GM23338 (cell line): Measurements from ENCODE around the gene ZNF276. TPM values are rescaled to one million over a fixed set of nuclear protein-coding genes. Genes with fewer than 3 reads are reported as not detected.

Source experiments
- ATAC-seq: fragments of 200-7000 bp; cut with Tn5 transposase; 3 replicates; pipeline ENCODE4 v1.9.1; 2020
- DNase-seq: peaks from one replicate; pipeline ENCODE4 v3.0.0-alpha.2; 2015; ENCODE audit warnings: low spot score
- H2AFZ ChIP-seq: fragments of 200-600 bp; sonication (generic); 2 replicates; pipeline ENCODE4 v1.8.0; 2016; ENCODE audit warnings: antibody characterized with exemption, mild to moderate bottlenecking, moderate library complexity
- H3F3A ChIP-seq: fragments of 200-600 bp; sonication (generic); replicated peaks from 2 replicates; pipeline ENCODE4 v1.8.0; 2017; ENCODE audit warnings: antibody characterized with exemption, mixed run types, low read depth
- H3K27ac ChIP-seq: fragments of 200-600 bp; sonication (generic); 2 replicates; pipeline ENCODE4 v1.6.1; 2016; ENCODE audit warnings: low read depth
- H3K27me3 ChIP-seq: fragments of 200-600 bp; sonication (generic); 2 replicates; pipeline ENCODE4 v1.8.0; 2016; ENCODE audit warnings: mild to moderate bottlenecking, mixed run types, moderate library complexity; ENCODE audit not compliant: insufficient read depth
- H3K36me3 ChIP-seq: fragments of 200-600 bp; sonication (generic); 2 replicates; pipeline ENCODE4 v1.8.0; 2016; ENCODE audit warnings: mild to moderate bottlenecking; ENCODE audit not compliant: insufficient read depth
- H3K4me1 ChIP-seq: fragments of 200-600 bp; sonication (generic); 2 replicates; pipeline ENCODE4 v1.8.0; 2016; ENCODE audit warnings: mild to moderate bottlenecking, moderate library complexity; ENCODE audit not compliant: insufficient read depth
- H3K4me2 ChIP-seq: fragments of 200-600 bp; sonication (generic); 2 replicates; pipeline ENCODE4 v1.7.1; 2017; ENCODE audit warnings: mixed run types
- H3K4me3 ChIP-seq: fragments of 200-600 bp; sonication (generic); 2 replicates; pipeline ENCODE4 v1.6.1; 2016; ENCODE audit warnings: mixed run types
- H3K79me2 ChIP-seq: fragments of 200-600 bp; sonication (generic); replicated peaks from 2 replicates; pipeline ENCODE4 v1.8.0; 2017; ENCODE audit warnings: mild to moderate bottlenecking; ENCODE audit not compliant: insufficient read depth
- H3K9me2 ChIP-seq: fragments of 200-600 bp; sonication (generic); 2 replicates; pipeline ENCODE4 v1.8.0; 2017; ENCODE audit not compliant: insufficient read depth
- H4K20me1 ChIP-seq: fragments of 200-600 bp; sonication (generic); replicated peaks from 2 replicates; pipeline ENCODE4 v1.8.0; 2017; ENCODE audit warnings: mild to moderate bottlenecking; ENCODE audit not compliant: insufficient read depth
- H3K27ac Mint-ChIP-seq: 2 replicates; pipeline ENCODE4 v1.8.0; 2020; ENCODE audit warnings: inconsistent platforms, mild to moderate bottlenecking, moderate library complexity, mixed read lengths
- H3K27me3 Mint-ChIP-seq: 3 replicates; pipeline ENCODE4 v1.8.0; 2022; ENCODE audit warnings: low read depth, mild to moderate bottlenecking, moderate library complexity, mixed read lengths, inconsistent platforms; ENCODE audit not compliant: insufficient read depth, poor library complexity
- H3K36me3 Mint-ChIP-seq: 3 replicates; pipeline ENCODE4 v1.8.0; 2021; ENCODE audit warnings: low read depth, mild to moderate bottlenecking, inconsistent platforms, moderate library complexity, mixed read lengths
- H3K4me1 Mint-ChIP-seq: 3 replicates; pipeline ENCODE4 v1.8.0; 2020; ENCODE audit warnings: mild to moderate bottlenecking, inconsistent platforms, mixed read lengths
- H3K4me3 Mint-ChIP-seq: 3 replicates; pipeline ENCODE4 v1.8.0; 2021; ENCODE audit warnings: moderate library complexity, mild to moderate bottlenecking, inconsistent platforms, mixed read lengths
- H3K9me3 Mint-ChIP-seq: 3 replicates; pipeline ENCODE4 v1.8.0; 2020; ENCODE audit warnings: moderate library complexity, mild to moderate bottlenecking, inconsistent platforms, mixed read lengths
- CREB1 ChIP-seq: fragments of 250-450 bp; sonication (Bioruptor Pico); IDR thresholded peaks from 2 replicates; pipeline ENCODE4 v1.5.0; 2020; ENCODE audit warnings: low read depth, mild to moderate bottlenecking, moderate library complexity
- EZH2 ChIP-seq: fragments of 200-600 bp; sonication (generic); IDR thresholded peaks from one replicate; pipeline ENCODE4 v1.8.0; 2017; ENCODE audit warnings: antibody characterized with exemption, mild to moderate bottlenecking, low read depth; ENCODE audit not compliant: unreplicated experiment
- EZH2phosphoT487 ChIP-seq: fragments of 200-600 bp; sonication (generic); IDR thresholded peaks from one replicate; pipeline ENCODE4 v1.8.1; 2018; ENCODE audit warnings: antibody characterized with exemption; ENCODE audit not compliant: unreplicated experiment
- JUNB ChIP-seq: IDR thresholded peaks from one replicate; pipeline ENCODE4 v1.6.1; 2016; ENCODE audit warnings: antibody characterized with exemption; ENCODE audit not compliant: unreplicated experiment
- NANOG ChIP-seq: IDR thresholded peaks from 2 replicates; pipeline ENCODE4 v1.6.1; 2016; ENCODE audit warnings: antibody characterized with exemption, borderline replicate concordance
- POLR2AphosphoS5 ChIP-seq: IDR thresholded peaks from 2 replicates; pipeline ENCODE4 v1.6.1; 2016; ENCODE audit warnings: antibody characterized with exemption, low read depth
- STAT1 ChIP-seq: IDR thresholded peaks from one replicate; pipeline ENCODE4 v1.6.1; 2016; ENCODE audit warnings: antibody characterized with exemption; ENCODE audit not compliant: unreplicated experiment
- ZNF114 ChIP-seq: fragments of 250-450 bp; sonication (Bioruptor Pico); IDR thresholded peaks from 2 replicates; pipeline ENCODE4 v1.5.0; 2020; ENCODE audit warnings: mild to moderate bottlenecking, moderate library complexity
- ZNF331 ChIP-seq: fragments of 250-450 bp; sonication (Bioruptor Pico); IDR thresholded peaks from 2 replicates; pipeline ENCODE4 v1.5.0; 2020; ENCODE audit warnings: low read depth, mild to moderate bottlenecking, moderate library complexity
- ZNF462 ChIP-seq: fragments of 250-450 bp; sonication (Bioruptor Pico); IDR thresholded peaks from 2 replicates; pipeline ENCODE4 v1.5.0; 2020; ENCODE audit warnings: mild to moderate bottlenecking, moderate library complexity
- polyA plus RNA-seq: library from polyadenylated mRNA; unstranded; fragments of >200 nt; fragmentation: Nextera tagmentation; extraction: Ambion mirVana; gene quantifications from 2 replicates; pipeline ENCODE4 v1.2.1, GENCODE V29; 2016
- total RNA-seq: library from RNA; depleted of rRNA; stranded (reverse); fragments of >200 nt; shearing (Covaris generic); gene quantifications from 2 replicates; pipeline ENCODE4 v1.2.3, GENCODE V29; 2014
- TF ChIP-seq, protein P1 (sequence below): IDR thresholded peaks from 2 replicates; pipeline ENCODE4 v1.6.1; 2016; ENCODE audit warnings: antibody characterized with exemption
- TF ChIP-seq, protein P2 (sequence below): IDR thresholded peaks from one replicate; pipeline ENCODE4 v1.6.1; 2018; ENCODE audit warnings: antibody characterized with exemption; ENCODE audit not compliant: unreplicated experiment
- TF ChIP-seq, protein P3 (sequence below), 2 experiments: fragments of 200-600 bp in 1 of 2; sonication (generic) in 1 of 2; conservative IDR thresholded peaks; 2 replicates each; pipeline versions ENCODE4 v1.5.1 to v1.6.1; 2016 to 2017; ENCODE audit warnings: antibody characterized with exemption in 2 of 2, low read depth in 2 of 2, mild to moderate bottlenecking in 2 of 2, moderate library complexity in 1 of 2

ZNF276 gene
- total and polyA plus RNA-seq, 2 experiments from 2014 or later: 3.4 to 15.6 TPM

DNA sequence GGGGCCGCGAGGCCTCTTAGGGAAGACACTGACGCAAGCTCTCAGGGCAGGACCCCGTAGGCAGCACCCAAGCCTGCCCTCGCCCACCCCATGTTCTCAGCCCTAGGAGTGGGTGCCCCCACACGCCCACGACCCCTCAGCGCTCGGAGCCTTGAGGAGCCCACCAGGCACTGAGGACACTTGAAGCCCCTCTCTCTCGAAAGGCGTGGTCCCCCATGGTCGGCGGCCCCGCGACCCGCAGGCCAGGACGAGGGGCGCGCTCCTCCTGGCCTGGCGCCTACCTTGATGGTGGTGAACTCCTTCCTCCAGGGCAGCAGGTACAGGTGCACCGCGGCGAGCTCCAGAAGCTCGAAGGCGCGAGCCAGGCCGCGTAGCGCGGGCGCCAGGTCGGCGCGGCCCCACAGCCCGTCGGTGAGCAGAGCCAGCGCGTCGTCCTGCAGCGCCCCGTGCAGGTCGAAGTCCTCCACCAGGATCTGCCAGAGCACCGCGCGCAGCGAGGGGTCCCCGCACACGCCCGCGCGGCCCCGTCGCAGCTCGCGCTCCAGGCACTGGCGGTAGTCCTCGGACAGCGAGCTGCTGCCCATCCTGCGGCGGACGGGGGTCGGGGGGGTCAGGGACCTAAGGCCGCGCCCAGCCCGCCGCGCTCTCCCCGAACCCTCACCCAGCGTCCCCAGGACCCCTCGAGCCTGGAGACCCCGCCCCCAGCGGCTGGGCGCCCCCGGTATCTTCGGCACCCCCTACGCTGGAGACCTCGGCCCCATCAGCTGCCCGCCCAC lies 20.5 kb upstream of the ZNF276 start:
- Histone ChIP-seq H3K4me3 (peak overlapping the region; percentile 77), H4K20me1 (peaks cover 4% of the 10 kb centered on the region), H3K4me1 (peaks cover 7% of the 10 kb centered on the region; the same call in 1 of the 2 replicates), H3K79me2 (no peaks in the 10 kb centered on the region), H3K27me3 (peaks cover 23% of the 10 kb centered on the region; the same call in 1 of the 2 replicates), H3K4me2 (peak overlapping the region; percentile 97), H3K36me3 (no peaks in the 10 kb centered on the region), H3K27ac (no peak overlapping the region), H3F3A (peaks cover 14% of the 10 kb centered on the region; the same call in 1 of the 2 replicates), H3K9me2 (no peaks in the 10 kb centered on the region), H2AFZ (peak overlapping the region; percentile 80; the same call in 1 of the 2 replicates)
- Mint-ChIP-seq H3K27me3 (peaks cover 35% of the 10 kb centered on the region), H3K27ac (no peak overlapping the region), H3K36me3 (peaks cover 6% of the 10 kb centered on the region), H3K4me1 (peaks cover 6% of the 10 kb centered on the region; the same call in 2 of the 3 replicates), H3K9me3 (no peaks in the 10 kb centered on the region), H3K4me3 (peak overlapping the region; percentile 70)
- ATAC-seq (peak; percentile 54), DNase-seq (peak; percentile 81)
- TF ChIP-seq EZH2phosphoT487: no peak
- no peak for TF ChIP-seq ZNF462 (CRISPR knock-in tag)
- TF ChIP-seq POLR2AphosphoS5: no peak
- no peak for TF ChIP-seq EZH2
- TF ChIP-seq, protein P1, sequence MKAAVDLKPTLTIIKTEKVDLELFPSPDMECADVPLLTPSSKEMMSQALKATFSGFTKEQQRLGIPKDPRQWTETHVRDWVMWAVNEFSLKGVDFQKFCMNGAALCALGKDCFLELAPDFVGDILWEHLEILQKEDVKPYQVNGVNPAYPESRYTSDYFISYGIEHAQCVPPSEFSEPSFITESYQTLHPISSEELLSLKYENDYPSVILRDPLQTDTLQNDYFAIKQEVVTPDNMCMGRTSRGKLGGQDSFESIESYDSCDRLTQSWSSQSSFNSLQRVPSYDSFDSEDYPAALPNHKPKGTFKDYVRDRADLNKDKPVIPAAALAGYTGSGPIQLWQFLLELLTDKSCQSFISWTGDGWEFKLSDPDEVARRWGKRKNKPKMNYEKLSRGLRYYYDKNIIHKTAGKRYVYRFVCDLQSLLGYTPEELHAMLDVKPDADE: peak; percentile 17; the same call in 1 of the 2 replicates
- 0 out of 2 replicates have a peak, but pooled peaks have one; percentile 10 for TF ChIP-seq CREB1 (CRISPR knock-in tag)
- TF ChIP-seq ZNF331 (CRISPR knock-in tag): no peak
- no peak for TF ChIP-seq STAT1
- TF ChIP-seq, protein P2, sequence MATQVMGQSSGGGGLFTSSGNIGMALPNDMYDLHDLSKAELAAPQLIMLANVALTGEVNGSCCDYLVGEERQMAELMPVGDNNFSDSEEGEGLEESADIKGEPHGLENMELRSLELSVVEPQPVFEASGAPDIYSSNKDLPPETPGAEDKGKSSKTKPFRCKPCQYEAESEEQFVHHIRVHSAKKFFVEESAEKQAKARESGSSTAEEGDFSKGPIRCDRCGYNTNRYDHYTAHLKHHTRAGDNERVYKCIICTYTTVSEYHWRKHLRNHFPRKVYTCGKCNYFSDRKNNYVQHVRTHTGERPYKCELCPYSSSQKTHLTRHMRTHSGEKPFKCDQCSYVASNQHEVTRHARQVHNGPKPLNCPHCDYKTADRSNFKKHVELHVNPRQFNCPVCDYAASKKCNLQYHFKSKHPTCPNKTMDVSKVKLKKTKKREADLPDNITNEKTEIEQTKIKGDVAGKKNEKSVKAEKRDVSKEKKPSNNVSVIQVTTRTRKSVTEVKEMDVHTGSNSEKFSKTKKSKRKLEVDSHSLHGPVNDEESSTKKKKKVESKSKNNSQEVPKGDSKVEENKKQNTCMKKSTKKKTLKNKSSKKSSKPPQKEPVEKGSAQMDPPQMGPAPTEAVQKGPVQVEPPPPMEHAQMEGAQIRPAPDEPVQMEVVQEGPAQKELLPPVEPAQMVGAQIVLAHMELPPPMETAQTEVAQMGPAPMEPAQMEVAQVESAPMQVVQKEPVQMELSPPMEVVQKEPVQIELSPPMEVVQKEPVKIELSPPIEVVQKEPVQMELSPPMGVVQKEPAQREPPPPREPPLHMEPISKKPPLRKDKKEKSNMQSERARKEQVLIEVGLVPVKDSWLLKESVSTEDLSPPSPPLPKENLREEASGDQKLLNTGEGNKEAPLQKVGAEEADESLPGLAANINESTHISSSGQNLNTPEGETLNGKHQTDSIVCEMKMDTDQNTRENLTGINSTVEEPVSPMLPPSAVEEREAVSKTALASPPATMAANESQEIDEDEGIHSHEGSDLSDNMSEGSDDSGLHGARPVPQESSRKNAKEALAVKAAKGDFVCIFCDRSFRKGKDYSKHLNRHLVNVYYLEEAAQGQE: no peak
- no peak for TF ChIP-seq ZNF114 (CRISPR knock-in tag)
- no peak for TF ChIP-seq JUNB
- TF ChIP-seq NANOG: no peak
- TF ChIP-seq, protein P3, sequence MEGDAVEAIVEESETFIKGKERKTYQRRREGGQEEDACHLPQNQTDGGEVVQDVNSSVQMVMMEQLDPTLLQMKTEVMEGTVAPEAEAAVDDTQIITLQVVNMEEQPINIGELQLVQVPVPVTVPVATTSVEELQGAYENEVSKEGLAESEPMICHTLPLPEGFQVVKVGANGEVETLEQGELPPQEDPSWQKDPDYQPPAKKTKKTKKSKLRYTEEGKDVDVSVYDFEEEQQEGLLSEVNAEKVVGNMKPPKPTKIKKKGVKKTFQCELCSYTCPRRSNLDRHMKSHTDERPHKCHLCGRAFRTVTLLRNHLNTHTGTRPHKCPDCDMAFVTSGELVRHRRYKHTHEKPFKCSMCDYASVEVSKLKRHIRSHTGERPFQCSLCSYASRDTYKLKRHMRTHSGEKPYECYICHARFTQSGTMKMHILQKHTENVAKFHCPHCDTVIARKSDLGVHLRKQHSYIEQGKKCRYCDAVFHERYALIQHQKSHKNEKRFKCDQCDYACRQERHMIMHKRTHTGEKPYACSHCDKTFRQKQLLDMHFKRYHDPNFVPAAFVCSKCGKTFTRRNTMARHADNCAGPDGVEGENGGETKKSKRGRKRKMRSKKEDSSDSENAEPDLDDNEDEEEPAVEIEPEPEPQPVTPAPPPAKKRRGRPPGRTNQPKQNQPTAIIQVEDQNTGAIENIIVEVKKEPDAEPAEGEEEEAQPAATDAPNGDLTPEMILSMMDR (conservative IDR thresholded peaks at IDR 0.05; ENCODE audit: low read depth in 2 of 2): peak in 1 of 2 experiments; percentile 52; a peak in 2 of 4 replicates
